ENCODE data around the gene SGPL1.

The SGPL1 gene

GRCh38 chr10:70780772-70781171, 35.0 kb upstream of the SGPL1 start:
- DNase-seq (ENCODE audit: low spot score): no peak

DNA sequence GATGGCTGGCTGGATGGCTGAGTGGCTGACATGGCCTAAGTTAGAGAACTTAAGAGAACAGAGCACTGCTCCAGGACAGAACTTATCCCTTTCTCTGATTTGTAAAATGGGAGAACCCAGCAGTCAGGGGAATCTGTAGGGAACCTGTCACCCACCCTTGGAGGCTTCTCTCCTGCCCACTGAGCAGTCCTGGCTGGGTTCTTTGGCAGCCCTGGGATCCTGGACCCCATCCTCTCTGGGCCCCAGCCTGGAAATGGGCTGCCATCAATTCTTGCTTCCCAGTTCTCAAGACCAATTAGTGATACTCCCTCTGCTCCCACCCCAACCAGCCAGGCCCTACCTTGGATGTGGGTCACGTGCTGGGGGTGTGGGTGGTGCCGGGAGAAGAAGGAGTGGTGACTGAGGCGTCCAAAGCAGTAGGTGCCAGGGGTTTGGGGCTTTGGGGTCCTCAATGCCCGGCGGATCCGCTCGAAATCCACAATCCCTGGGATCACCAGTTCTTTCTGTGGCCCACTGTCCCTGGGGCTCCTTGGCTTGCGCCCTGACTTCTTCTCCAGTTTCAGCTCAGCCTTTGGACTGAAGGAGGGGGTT, 34.2 kb upstream of the SGPL1 start:
- DNase-seq (ENCODE audit: low spot score): no peak

GRCh38 chr10:70782086-70782745, 33.5 kb upstream of the SGPL1 start:
- DNase-seq (ENCODE audit: low spot score): no peak

- no peak for DNase-seq (ENCODE audit: low spot score)
Measured at GRCh38 chr10:70782746-70783680, 32.7 kb upstream of the SGPL1 start.

GRCh38 chr10:70784016-70784415, 31.7 kb upstream of the SGPL1 start:
- no peak for DNase-seq (ENCODE audit: low spot score)

- no peak for DNase-seq (ENCODE audit: low spot score)
Measured at GRCh38 chr10:70784471-70784870, 31.3 kb upstream of the SGPL1 start.

DNA sequence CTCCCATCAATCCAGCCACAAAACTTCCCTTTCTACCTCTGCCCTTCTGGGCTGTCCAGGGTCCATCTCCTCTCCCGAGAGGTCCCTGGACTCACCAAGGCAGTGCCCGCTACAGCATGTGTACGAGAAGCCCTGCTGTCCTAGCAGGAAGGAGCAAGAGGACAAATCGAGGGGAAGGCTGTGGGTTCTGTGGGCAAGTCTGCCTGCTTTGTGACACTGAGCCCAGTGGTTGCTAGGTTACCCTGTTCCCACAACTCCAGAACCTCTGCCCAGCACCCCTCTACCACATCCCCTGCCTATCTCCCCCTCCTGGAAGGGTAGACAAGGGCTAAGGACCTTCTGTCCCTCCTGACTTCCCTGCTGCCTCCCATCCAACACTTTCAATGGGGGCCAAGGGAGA, 30.6 kb upstream of the SGPL1 start, which contains the start of gene TBATA:
Gene TBATA (minus strand): TSS at position 188 of the 400 bp plus-strand sequence. CDS start 1,998 bp downstream, outside the sequence.
- no peak for DNase-seq (ENCODE audit: low spot score)

DNA sequence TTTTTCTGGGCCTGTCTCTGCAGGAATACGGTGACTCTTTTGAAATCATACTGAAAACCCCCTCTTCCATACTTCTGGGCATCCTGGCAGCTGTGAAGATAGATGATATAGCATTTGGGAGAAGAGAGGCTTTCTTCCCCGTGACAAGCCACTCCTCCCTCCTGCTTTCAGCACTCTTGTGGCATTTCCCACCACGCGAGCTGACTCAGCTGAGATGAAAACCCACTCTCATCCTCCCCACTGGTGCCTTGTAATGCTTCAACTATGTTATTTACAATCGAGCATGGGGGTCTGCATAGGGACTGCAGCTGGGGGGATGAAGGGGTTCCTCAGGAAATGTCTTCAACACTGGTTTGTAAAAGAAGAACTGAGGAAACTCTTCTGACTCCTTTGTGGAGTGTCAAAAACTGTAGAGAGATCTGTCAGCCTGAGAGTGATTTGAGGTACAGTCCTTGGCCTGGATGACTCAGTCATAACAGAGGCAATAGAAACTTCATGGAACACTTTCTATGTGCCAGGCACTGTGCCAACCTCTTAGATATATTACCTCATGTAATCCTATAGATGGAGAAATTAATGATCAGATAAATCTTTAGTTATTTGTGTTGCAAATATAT, 28.8 kb upstream of the SGPL1 start:
- no peak for DNase-seq (ENCODE audit: low spot score)

GRCh38 chr10:70791386-70792039, 24.2 kb upstream of the SGPL1 start:
- DNase-seq (ENCODE audit: low spot score): no peak

- no peak for DNase-seq (ENCODE audit: low spot score)
Measured at GRCh38 chr10:70795613-70796012, 20.1 kb upstream of the SGPL1 start.

GRCh38 chr10:70797840-70798239, 17.9 kb upstream of the SGPL1 start:
- no peak for DNase-seq (ENCODE audit: low spot score)

GRCh38 chr10:70799124-70799523, 16.6 kb upstream of the SGPL1 start:
- no peak for DNase-seq (ENCODE audit: low spot score)

- no peak for DNase-seq (ENCODE audit: low spot score)
Measured at GRCh38 chr10:70801854-70802253, 13.9 kb upstream of the SGPL1 start.

DNA sequence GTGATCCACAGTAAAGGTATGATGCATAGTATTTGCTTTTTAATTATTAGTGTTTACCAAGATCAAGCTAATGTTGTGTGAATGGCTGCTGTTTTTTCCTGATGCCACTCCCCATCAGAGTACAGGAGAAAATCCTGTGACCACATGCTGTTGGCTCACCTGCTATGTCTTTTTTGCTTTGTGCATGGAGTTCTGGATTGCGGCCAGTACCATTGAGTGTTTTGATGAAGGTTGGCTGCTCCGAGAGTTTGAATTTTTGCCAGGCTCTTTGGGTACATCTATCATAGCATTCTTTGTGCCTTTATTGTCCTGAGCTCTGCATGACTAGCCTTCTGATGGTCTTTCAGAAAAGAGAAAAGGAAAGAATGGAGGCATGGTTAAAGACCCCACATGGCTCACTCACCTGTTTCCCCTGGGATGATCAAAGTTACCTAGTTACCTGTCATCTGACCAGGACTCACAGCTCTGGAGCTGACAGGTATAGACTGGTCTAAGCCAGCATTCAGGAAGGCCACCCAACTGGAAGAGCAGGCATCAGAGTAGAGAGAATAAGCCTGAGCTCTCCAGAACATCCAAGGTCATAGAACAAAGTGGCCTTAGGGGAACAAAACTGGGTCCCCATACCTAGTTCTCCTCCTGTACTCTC, 11.8 kb upstream of the SGPL1 start:
- DNase-seq (ENCODE audit: low spot score): peak; percentile 34

DNA sequence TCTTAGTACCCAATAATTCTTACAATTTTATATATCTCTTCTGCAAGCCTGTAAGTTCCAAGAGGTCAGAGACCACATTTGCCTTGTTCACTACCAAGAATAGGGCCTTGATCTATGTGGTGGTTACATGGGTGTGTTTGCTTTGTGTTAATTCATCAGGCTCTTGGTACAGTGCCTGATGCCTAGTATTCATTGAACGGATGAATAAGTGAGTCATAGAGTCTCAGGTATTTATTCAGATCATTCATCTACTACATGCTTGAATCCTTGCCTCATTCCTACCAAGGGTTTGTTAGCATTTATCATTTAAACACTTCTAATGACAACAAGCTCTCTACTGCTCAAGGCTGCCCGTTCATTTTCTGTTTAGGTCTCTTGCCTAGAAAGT, 11.3 kb upstream of the SGPL1 start:
- DNase-seq (ENCODE audit: low spot score): no peak

DNA sequence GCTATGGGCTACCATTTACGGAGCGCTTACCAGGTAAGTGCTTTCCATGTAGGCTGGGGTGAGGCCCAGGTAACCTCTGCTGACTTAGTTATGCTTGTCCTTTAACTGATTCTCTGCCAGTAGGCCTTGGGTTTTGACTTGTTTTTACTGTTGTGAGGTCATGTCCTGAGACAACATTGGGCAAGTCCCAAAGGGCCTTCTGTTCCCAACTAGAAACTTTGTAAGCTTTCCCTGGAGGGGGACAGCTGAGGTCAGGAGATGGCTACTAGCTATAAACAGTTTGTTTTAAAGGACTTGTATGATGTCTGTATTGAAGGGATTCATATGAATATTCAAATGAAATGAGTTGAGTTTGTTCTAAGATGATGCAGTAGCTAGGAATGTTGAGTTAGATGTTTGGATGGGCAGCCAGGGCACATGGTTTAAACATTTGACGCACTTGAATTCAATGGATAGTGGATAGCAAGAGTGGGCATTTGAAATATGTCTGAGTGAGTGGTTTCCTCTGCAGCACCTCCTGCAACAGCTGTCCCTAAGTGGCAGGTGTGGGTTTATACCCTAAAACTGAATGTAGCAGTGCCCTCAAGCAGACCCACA, 10.0 kb upstream of the SGPL1 start:
- no peak for DNase-seq (ENCODE audit: low spot score)

GRCh38 chr10:70806841-70807240, 8.9 kb upstream of the SGPL1 start:
- DNase-seq (ENCODE audit: low spot score): no peak

- DNase-seq (ENCODE audit: low spot score): no peak
Measured at GRCh38 chr10:70807556-70807955, 8.2 kb upstream of the SGPL1 start.

DNA sequence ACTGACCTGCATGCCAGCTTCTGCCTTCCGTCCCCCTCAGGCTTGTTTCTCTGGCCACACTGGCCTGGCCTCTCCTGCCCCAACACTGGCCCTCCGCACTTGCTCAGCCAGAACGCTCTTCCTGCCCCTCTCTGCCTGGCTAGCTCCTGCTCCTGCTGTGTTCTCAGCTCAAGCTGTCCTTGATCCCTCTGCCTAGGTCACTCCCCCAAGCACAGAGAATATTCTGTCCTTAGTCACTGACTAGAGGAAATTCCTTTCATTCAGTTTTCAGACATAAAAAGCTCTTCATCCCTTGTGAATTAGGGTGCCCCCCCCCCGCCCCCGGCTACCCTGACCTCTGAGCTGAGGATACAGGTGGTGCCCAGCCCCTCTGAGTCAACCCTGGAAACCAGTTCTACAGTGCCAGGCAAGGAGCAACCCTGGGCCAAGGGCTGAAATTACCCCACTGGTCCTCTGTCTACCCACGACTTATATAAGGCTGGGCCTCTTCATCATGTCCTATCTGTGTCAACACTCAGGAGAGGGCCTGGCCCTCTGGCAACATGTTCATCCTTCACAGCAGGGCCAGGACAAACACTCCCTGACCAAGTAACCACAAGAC, 6.6 kb upstream of the SGPL1 start:
- no peak for DNase-seq (ENCODE audit: low spot score)

DNA sequence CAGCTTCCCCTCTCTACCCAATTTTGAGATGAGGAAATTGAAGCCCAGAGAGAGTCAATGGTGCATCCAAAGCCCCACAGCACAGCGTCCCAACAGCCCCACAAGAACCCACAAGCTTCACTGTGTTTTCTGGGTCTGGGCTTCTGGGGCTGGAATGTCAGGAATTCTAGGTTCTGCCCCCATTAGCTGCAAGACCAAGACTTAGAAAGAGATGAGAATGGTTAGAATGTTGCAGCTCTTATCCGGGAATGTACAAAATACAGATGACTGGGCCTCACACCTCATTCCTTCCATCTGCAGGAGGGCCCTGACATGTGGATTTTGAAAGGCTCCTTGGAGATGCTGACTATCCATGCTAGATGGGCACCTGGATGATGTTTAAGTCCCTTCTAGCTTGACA, 6.0 kb upstream of the SGPL1 start:
- no peak for DNase-seq (ENCODE audit: low spot score)

DNA sequence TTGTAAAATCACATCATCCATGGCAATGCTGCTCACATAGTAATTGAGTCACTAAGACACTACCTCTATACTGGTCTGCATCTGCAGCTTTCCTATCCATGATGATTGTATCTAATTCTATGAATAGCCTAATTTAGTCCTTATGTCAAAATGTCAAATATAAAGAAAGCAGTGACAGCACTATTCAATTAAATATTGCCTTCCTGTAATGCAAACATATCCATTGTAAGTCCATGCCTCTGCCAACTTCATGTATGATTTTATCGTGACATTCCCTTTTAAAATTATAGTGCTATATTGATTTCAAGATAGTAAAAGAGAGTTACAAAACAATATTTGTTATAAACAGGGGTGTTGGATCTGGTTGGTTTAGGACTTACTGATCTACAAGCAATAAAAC, 4.8 kb upstream of the SGPL1 start:
- DNase-seq (ENCODE audit: low spot score): no peak

Measured in iPS-NIHi11 (cell line).